Vagina (tissue), 2 donors: Measurements from ENCODE around the gene SLC1A5. TPM values are rescaled to one million over a fixed set of nuclear protein-coding genes. Genes with fewer than 3 reads are reported as not detected.
"Not testable (repeated sequence)": the region's sequence is repeated elsewhere in the genome, so short reads cannot be mapped to it uniquely, and the experiment has no call there.

ENCODE experiments used
- DNase-seq, 2 donors: peaks; one replicate each; pipeline ENCODE4 v3.0.0-alpha.2; 2017; ENCODE audit errors: extremely low spot score in 2 of 2
- H3K27ac ChIP-seq: fragments of 200-600 bp; sonication (generic); one replicate; pipeline ENCODE4 v1.5.1; 2019
- H3K27me3 ChIP-seq: fragments of 200-600 bp; sonication (generic); one replicate; pipeline ENCODE4 v1.5.1; 2019
- H3K36me3 ChIP-seq, 2 donors: fragments of 200-600 bp; sonication (generic); one replicate each; pipeline ENCODE4 v1.5.1; 2017 to 2019
- H3K4me1 ChIP-seq: fragments of 200-600 bp; sonication (generic); one replicate; pipeline ENCODE4 v1.5.1; 2019
- H3K4me3 ChIP-seq, 2 donors: fragments of 200-600 bp; sonication (generic); 1 replicate in 1 of 2; 2 replicates in 1 of 2; pipeline ENCODE4 v1.5.1; 2016 to 2019
- H3K9me3 ChIP-seq: fragments of 200-600 bp; sonication (generic); one replicate; pipeline ENCODE4 v1.5.1; 2019
- CTCF ChIP-seq, 3 experiments: fragments of 450-650 bp in 2 of 3; fragments of 200-600 bp in 1 of 3; sonication (generic) in 1 of 3; IDR thresholded peaks; one replicate each; pipeline ENCODE4 v1.5.1; 2017 to 2019; ENCODE audit warnings: antibody characterized with exemption in 3 of 3, mild to moderate bottlenecking in 2 of 3, moderate library complexity in 2 of 3
- POLR2A ChIP-seq, 2 donors: fragments of 450-650 bp; IDR thresholded peaks; one replicate each; pipeline ENCODE4 v1.6.1; 2017; ENCODE audit warnings: antibody characterized with exemption in 2 of 2, mild to moderate bottlenecking in 2 of 2, moderate library complexity in 2 of 2
- POLR2AphosphoS5 ChIP-seq, 2 donors: sonication (generic); formaldehyde crosslinking; IDR thresholded peaks; one replicate each; pipeline ENCODE4 v1.9.0; 2017; ENCODE audit warnings: antibody characterized with exemption in 2 of 2, mild to moderate bottlenecking in 2 of 2, low read depth in 1 of 2; ENCODE audit not compliant: insufficient read depth in 1 of 2
- intact Hi-C: fragments of 100-400 bp; cut with DNase I; formaldehyde crosslinking; loops from one replicate; pipeline ENCODE4 v1.15.1; 2023
- total RNA-seq: library from RNA; depleted of rRNA; stranded (reverse); fragments of >200 nt; gene quantifications from one replicate; pipeline ENCODE4 v1.2.3, GENCODE V29; 2016

Gene SLC1A5
- total RNA-seq, 1 donor from 2014 or later = 147 TPM

GRCh38 chr19:46828484-46828883 lies 40.1 kb upstream of the SLC1A5 start:
- no peaks in the 10 kb centered on the region for H3K9me3 ChIP-seq
- no peak overlapping the region for H3K4me3 ChIP-seq
- TF ChIP-seq CTCF (IDR thresholded peaks at IDR 0.05) (no peak), POLR2AphosphoS5 (IDR thresholded peaks at IDR 0.05; ENCODE audit: insufficient read depth in 1 of 2, low read depth in 1 of 2) (no peak), POLR2A (IDR thresholded peaks at IDR 0.05) (no peak)
- no peaks in the 10 kb centered on the region for H3K27me3 ChIP-seq
- no peaks in the 10 kb centered on the region for H3K4me1 ChIP-seq
- H3K27ac ChIP-seq = no peak overlapping the region
- intact Hi-C loops = no loop called here
- no peak for DNase-seq
- no peaks in the 10 kb centered on the region for H3K36me3 ChIP-seq

- H3K27ac ChIP-seq = no peak overlapping the region
These were observed 37.3 kb upstream of the SLC1A5 start for GRCh38 chr19:46825731-46826055.

GRCh38 chr19:46824890-46825730 lies 36.7 kb upstream of the SLC1A5 start:
- H3K9me3 ChIP-seq = no peaks in the 10 kb centered on the region
- no peak for DNase-seq
- no peak overlapping the region for H3K27ac ChIP-seq
- H3K4me1 ChIP-seq = peaks cover 29% of the 10 kb centered on the region
- TF ChIP-seq CTCF (IDR thresholded peaks at IDR 0.05) (no peak), POLR2AphosphoS5 (IDR thresholded peaks at IDR 0.05; ENCODE audit: insufficient read depth in 1 of 2, low read depth in 1 of 2) (no peak), POLR2A (IDR thresholded peaks at IDR 0.05) (no peak)
- H3K36me3 ChIP-seq = no peaks in the 10 kb centered on the region
- H3K27me3 ChIP-seq = no peaks in the 10 kb centered on the region
- no peak overlapping the region for H3K4me3 ChIP-seq
- intact Hi-C loops = no loop called here

More at GRCh38 chr19:46825731-46826055, 37.3 kb upstream of the SLC1A5 start:
- Histone ChIP-seq H3K9me3 (no peaks in the 10 kb centered on the region), H3K36me3 (no peaks in the 10 kb centered on the region), H3K4me3 (no peak overlapping the region), H3K27me3 (no peaks in the 10 kb centered on the region), H3K4me1 (peaks cover 23% of the 10 kb centered on the region)
- DNase-seq = no peak
- TF ChIP-seq CTCF (IDR thresholded peaks at IDR 0.05) (no peak), POLR2A (IDR thresholded peaks at IDR 0.05) (no peak), POLR2AphosphoS5 (IDR thresholded peaks at IDR 0.05; ENCODE audit: insufficient read depth in 1 of 2, low read depth in 1 of 2) (peak in 1 of 2 donors; percentile 19)
- intact Hi-C loops = no loop called here

GRCh38 chr19:46823049-46823448 lies 34.7 kb upstream of the SLC1A5 start:
- TF ChIP-seq POLR2AphosphoS5 (IDR thresholded peaks at IDR 0.05; ENCODE audit: insufficient read depth in 1 of 2, low read depth in 1 of 2) (no peak), CTCF (IDR thresholded peaks at IDR 0.05) (no peak), POLR2A (IDR thresholded peaks at IDR 0.05) (no peak)
- Histone ChIP-seq H3K4me1 (peaks cover 30% of the 10 kb centered on the region), H3K36me3 (no peaks in the 10 kb centered on the region), H3K9me3 (no peaks in the 10 kb centered on the region), H3K27ac (no peak overlapping the region), H3K4me3 (no peak overlapping the region), H3K27me3 (no peaks in the 10 kb centered on the region)
- DNase-seq = no peak
- intact Hi-C loops = no loop called here

GRCh38 chr19:46822410-46822787 lies 34.0 kb upstream of the SLC1A5 start:
- H3K9me3 ChIP-seq, intact Hi-C loops, DNase-seq, H3K27me3 ChIP-seq, H3K36me3 ChIP-seq, H3K27ac ChIP-seq, H3K4me3 ChIP-seq: not testable (repeated sequence)
- peaks cover 30% of the 10 kb centered on the region for H3K4me1 ChIP-seq
